Glomerular visceral epithelial cell (primary cell): Measurements from ENCODE around the gene MICB.

Source experiments
- DNase-seq: peaks from one replicate; pipeline ENCODE4 v3.0.0-alpha.2; 2016; ENCODE audit errors: extremely low spot score

MICB gene

GRCh38 chr6:31538805-31539400 is 41.0 kb downstream of the MICB start:
- no peak for DNase-seq

GRCh38 chr6:31540640-31541039 is 42.7 kb downstream of the MICB start:
- no peak for DNase-seq

GRCh38 chr6:31541059-31541657 is 43.2 kb downstream of the MICB start:
- DNase-seq, result peak; percentile 48

- DNase-seq, result peak; percentile 98
These were observed 43.9 kb downstream of the MICB start, which contains the start of gene DDX39B for GRCh38 chr6:31541658-31542521. Gene DDX39B, minus strand, starts transcription at chr6:31542003. Its CDS starts 1,471 bp downstream, at chr6:31540532.

GRCh38 chr6:31543639-31544038 is 45.7 kb downstream of the MICB start:
- no peak for DNase-seq

- no peak for DNase-seq
These were observed 46.7 kb downstream of the MICB start for GRCh38 chr6:31544676-31545075.

- no peak for DNase-seq
These were observed 47.3 kb downstream of the MICB start for GRCh38 chr6:31545291-31545690.

GRCh38 chr6:31546339-31546957 is 48.5 kb downstream of the MICB start, which contains the start of gene ATP6V1G2:
Gene ATP6V1G2, minus strand, starts transcription at chr6:31546608. Its CDS starts 49 bp downstream, at chr6:31546559.
- DNase-seq, result peak; percentile 92

GRCh38 chr6:31546958-31547726 is 49.2 kb downstream of the MICB start, which contains the start of gene NFKBIL1:
Gene NFKBIL1, plus strand, starts transcription at chr6:31547608. Its CDS starts 87 bp downstream, at chr6:31547695.
- peak; percentile 97 for DNase-seq

GRCh38 chr6:31547727-31548543 is 50.0 kb downstream of the MICB start:
- no peak for DNase-seq

- no peak for DNase-seq
These were observed 50.6 kb downstream of the MICB start for GRCh38 chr6:31548544-31548873.

- peak; percentile 70 for DNase-seq
These were observed 53.4 kb downstream of the MICB start for GRCh38 chr6:31551371-31551770.

GRCh38 chr6:31556307-31556706 is 58.4 kb downstream of the MICB start:
- no peak for DNase-seq

- DNase-seq, result no peak
These were observed 59.7 kb downstream of the MICB start for GRCh38 chr6:31557443-31558317.

GRCh38 chr6:31558318-31558625 is 60.3 kb downstream of the MICB start:
- no peak for DNase-seq

GRCh38 chr6:31558631-31559500 is 60.9 kb downstream of the MICB start:
- no peak for DNase-seq

GRCh38 chr6:31559606-31559957 is 61.6 kb downstream of the MICB start:
- DNase-seq, result no peak

- peak; percentile 90 for DNase-seq
These were observed 62.2 kb downstream of the MICB start for GRCh38 chr6:31559958-31560696.
